GM13976 (cell line): ENCODE results near the gene LENG9.
"Not testable (repeated sequence)": the region's sequence is repeated elsewhere in the genome, so short reads cannot be mapped to it uniquely, and the experiment has no call there.

ENCODE experiments used
- DNase-seq: peaks from one replicate; pipeline ENCODE4 v3.0.0; 2012; ENCODE audit warnings: low spot score
- CTCF ChIP-seq: IDR thresholded peaks from 2 replicates; pipeline ENCODE4 v1.5.1; 2012; ENCODE audit warnings: borderline replicate concordance, mild to moderate bottlenecking; ENCODE audit not compliant: insufficient read depth; ENCODE audit errors: extremely low read depth, missing control alignments, control extremely low read depth
- in situ Hi-C: fragments of 300-500 bp; cut with MboI; formaldehyde crosslinking; loops from one replicate; pipeline ENCODE4 v1.12.0; 2022; ENCODE audit warnings: low sequenced_read_pairs, mixed read lengths, inconsistent platforms; ENCODE audit not compliant: unreplicated experiment

LENG9 gene

GRCh38 chr19:54452626-54453025 lies 11.0 kb downstream of the LENG9 start:
- no peak for TF ChIP-seq CTCF
- in situ Hi-C loops = no loop called here
- no peak for DNase-seq

GRCh38 chr19:54451997-54452396 lies 11.6 kb downstream of the LENG9 start:
- DNase-seq = no peak
- in situ Hi-C loops = no loop called here
- TF ChIP-seq CTCF = no peak

GRCh38 chr19:54451331-54451871 lies 12.2 kb downstream of the LENG9 start:
- DNase-seq = no peak
- no peak for TF ChIP-seq CTCF
- in situ Hi-C loops = no loop called here

- in situ Hi-C loops = no loop called here
- DNase-seq = no peak
These were observed 13.9 kb downstream of the LENG9 start for GRCh38 chr19:54449701-54450069.

GRCh38 chr19:54448774-54449700 lies 14.5 kb downstream of the LENG9 start, which contains the start of gene LENG8:
Gene LENG8, plus strand, starts transcription at chr19:54449199. Its CDS starts 2,146 bp downstream, at chr19:54451345.
- in situ Hi-C loops = no loop called here
- TF ChIP-seq CTCF = no peak
- DNase-seq = peak; percentile 98

More at GRCh38 chr19:54449701-54450069, 13.9 kb downstream of the LENG9 start:
- TF ChIP-seq CTCF = no peak

GRCh38 chr19:54448040-54448773 lies 15.4 kb downstream of the LENG9 start:
- in situ Hi-C loops = no loop called here
- no peak for DNase-seq
- TF ChIP-seq CTCF = no peak

GRCh38 chr19:54446349-54446748 lies 17.2 kb downstream of the LENG9 start:
- DNase-seq, in situ Hi-C loops: not testable (repeated sequence)
